ENCODE results near the gene PDILT.
"Not testable (repeated sequence)": the region's sequence is repeated elsewhere in the genome, so short reads cannot be mapped to it uniquely, and the experiment has no call there.

GRCh38 chr16:20441859-20442258 lies 37.3 kb upstream of the PDILT start:
- not testable (repeated sequence) for TF ChIP-seq POLR2A, CTCF (IDR thresholded peaks at IDR 0.05)
